Fibroblast of skin of abdomen (primary cell): ENCODE measurements around the gene ZNF32. TPM values are rescaled to one million over a fixed set of nuclear protein-coding genes. Genes with fewer than 3 reads are reported as not detected.

Experiments
- DNase-seq: peaks from one replicate; pipeline ENCODE4 v3.0.0-alpha.2; 2013
- polyA plus RNA-seq, 2 experiments: library from polyadenylated mRNA; unstranded; fragments of 120-200 nt; gene quantifications; one replicate each; pipeline ENCODE4 v1.2.1, GENCODE V29; 2013; ENCODE audit not compliant: insufficient read length in 2 of 2

ZNF32 gene, protein sequence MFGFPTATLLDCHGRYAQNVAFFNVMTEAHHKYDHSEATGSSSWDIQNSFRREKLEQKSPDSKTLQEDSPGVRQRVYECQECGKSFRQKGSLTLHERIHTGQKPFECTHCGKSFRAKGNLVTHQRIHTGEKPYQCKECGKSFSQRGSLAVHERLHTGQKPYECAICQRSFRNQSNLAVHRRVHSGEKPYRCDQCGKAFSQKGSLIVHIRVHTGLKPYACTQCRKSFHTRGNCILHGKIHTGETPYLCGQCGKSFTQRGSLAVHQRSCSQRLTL
- polyA plus RNA-seq (2013, experiment 1 of 2; ENCODE audit: insufficient read length), result 35.6 TPM
- 36.8 TPM for polyA plus RNA-seq (2013, experiment 2 of 2; ENCODE audit: insufficient read length)

DNA sequence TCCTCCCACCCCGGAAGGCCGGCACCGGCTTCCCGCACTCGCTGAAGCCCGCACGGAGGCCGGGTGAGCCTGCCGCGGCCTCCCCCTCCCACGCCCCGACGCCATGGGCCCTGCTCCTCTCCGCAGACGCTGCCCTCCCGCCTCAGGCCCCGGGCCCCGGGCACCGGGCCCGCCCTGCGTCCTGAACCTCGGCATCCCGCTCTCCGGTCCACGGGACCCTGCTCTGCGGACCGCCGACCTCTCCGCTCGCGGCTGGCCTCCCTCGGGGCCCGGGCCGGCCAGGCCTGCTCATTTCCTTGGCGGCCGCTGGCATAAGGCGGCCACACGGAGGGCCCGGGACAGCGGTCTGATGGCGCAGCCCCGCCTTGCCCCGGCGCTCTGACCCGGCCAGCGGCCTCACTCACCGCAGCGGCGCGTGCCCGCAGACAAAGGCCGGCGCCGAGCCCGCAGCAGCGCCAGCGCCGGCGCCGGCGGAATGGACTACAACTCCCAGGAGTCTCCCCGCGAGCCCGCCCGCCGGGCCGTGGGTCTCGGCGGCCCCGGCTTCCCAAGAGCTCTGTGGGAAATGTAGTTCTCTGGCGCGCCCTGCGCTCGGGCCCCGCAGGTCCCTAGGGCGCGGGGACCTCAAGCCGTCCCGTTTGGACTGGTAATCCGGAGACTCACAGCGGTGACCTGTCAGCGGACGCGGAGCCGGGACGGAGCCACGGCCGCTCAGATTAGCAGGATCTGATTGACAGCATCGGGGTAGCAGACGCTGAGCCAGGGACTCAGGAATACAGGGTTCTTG, at the start of gene ZNF32:
TSS of gene ZNF32 (minus strand) at position 484 of the 787 bp plus-strand sequence. CDS start 2,748 bp downstream, outside the sequence.
- DNase-seq, result peak; percentile 87

DNA sequence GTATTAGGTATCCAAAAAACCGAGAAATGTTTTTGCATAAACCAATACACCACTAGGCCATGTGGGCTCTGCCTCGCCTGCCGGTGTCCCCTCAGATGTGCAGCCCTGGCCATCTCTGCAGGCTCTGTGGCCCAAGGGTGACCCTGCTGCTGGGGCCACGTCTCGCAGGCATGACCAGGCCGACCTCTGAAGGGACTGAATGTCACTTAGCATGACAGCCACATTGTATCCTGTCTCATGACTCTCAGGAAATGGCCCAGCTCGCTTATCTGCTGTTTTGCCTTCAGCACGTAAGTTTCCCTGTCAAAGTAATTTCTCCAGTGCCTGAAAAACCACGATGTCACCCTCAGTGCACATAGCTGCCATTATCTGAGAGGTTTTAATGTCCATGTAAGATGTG, 49.5 kb upstream of the ZNF32 start:
- DNase-seq, result no peak

DNA sequence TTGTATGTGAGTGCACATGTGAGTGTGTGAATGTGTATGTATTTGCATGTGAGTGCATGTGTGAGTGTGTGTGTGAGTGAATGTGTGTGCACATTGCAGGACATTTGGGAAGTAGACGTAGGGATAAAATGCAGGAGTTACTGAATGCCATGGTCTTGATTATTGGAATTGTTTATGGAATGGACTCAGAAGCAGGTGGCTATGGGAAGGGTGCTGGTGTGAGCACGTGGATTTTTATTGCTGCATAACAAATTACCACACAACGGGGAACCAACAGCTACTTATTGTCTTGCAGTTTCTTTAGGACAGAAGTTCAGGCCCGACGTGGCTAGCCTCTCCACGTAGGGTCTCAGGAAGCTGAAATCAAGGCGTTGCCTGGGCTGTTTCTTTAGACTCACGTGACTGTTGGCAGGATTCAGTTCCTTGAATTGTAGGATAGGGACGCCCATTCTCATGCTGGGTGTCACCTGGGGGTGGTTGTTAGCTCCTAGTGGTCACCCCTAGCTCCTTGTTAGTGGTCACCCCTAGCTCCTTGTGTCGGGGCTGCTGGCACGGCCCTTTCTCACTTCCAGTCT, 48.3 kb upstream of the ZNF32 start:
- DNase-seq, result no peak

DNA sequence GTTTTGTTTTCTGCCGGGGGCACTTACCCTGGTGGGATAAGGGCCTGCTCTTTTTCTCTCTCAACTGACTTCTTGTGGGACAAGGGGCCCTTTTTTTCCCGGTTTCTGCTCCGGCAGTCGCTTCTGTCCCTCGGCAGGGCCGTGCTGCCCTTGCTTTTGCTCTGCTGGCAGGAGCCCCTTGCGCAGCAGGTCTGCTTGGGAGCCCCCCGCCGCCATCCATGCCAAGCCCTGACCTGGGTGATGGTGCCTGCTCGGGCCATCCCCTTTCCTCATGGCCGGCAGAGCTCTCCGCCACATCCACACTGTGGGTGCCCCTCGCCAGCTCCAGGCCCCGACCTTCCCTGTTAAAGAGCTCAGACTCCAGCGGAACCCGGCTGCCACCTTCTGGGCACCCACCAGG, 47.0 kb upstream of the ZNF32 start:
- no peak for DNase-seq

DNA sequence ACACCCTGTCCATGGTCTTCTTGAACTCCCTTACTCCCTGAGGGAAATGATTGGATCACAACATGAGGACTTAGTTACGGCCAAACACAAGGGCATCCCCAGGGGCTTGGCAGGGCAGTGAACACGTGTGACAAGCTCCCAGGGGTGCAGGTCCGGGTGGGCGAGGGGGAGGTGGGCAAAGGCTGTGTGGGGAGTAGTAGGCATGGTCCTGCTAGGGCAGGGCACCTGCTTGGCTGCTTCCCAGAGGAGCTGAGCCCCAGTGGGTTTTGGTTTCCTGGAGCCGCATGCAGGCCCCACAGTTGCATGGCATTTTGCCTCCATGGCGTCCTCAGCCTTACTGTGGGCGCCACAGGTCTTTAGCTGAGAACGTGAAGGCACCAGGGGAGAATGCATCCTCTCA, 46.6 kb upstream of the ZNF32 start:
- no peak for DNase-seq

DNA sequence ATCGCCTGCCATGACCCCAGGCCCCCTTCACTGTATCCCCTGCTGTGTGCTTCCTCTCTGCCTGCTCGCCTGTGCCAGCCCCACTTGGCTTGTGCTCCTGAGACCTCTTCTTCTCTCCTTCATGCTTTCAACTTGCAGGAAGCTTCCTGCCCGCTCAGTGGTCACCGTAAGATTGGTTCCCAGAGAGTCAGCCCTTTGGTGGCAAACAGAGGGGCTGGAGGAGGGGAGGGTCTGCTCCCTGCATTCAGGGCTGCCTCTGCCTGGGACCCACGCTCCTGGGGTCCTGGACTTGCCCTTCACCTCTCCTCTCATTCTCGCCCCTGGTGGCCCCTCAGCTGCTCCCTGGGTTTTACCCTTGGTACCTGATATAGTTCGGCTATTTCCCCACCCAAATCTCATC, 45.8 kb upstream of the ZNF32 start:
- no peak for DNase-seq

DNA sequence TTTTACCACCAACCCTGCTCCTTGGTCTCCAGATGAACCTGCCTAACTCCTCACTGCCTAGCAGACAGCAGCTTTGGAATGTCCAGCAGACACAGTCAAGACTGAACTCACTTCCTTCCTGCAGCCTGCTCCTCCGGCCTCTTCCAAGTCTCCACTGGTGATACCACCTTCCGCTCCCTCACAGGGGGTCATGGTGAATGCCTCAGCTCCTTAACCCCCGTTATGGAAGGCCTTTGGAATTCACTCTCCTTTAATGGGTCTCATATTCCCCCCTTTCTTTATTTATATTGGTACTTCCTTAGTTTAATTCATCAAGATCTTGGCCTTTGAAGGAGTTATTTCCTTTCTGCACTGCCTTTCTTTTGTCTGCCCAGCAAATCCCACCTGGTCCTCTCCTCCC, 44.9 kb upstream of the ZNF32 start:
- DNase-seq, result peak; percentile 77

DNA sequence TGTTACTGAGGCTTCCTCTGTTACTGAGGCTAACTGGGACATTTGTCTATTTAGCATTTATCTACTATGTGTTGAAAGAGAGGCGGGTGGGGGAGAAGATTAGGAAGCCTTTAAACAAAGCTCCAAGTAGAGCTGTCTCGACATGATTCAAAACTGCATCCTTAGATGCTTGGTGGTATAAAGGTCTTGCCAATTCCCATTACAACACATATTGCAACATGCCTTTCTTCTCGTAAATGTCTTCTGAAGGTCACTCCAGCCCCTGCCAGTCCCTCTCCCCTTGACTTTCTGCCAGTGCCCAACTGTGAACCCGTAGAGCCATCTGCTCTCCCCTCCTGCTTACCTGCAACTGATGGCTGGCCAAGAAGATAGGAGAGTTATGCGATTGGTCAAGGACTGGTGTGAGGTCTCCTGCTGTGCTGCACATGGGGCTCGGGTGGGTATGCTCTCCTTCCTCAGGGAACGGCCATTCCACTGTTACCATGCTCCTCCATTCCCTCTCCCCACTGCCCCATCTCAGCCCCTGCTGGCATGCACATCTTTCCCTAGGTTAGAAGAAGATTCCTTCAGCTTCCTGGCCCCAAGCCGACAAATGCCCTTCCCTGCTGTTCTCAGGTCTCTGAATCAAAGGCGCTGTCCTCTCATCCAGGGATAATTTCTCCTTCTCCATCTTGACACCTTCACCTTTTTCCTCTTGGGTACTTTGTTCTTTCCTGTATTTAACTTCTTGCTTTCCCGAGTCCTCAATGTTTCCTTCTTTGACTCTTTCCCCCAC, 43.6 kb upstream of the ZNF32 start:
- DNase-seq, result peak; percentile 77

DNA sequence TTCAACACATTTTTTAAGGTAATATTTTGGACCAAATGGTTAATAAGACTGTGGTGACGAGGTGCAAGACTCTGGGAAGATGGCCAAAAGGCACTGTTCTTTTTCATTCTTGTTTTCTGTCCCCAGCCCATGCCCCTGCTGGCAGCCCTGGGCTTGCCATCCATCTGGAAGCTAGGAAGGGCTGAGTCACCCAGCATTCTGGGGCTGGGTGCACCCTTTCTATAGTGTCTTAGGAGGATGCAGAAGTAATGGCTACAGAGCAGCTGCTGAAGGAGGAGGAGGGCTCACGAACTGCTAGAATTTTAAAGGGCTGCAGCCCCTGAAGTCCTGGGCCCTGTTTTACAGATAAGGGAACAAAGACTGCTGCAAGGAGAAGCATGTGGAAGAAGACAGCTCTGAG, 42.8 kb upstream of the ZNF32 start:
- peak; percentile 58 for DNase-seq

DNA sequence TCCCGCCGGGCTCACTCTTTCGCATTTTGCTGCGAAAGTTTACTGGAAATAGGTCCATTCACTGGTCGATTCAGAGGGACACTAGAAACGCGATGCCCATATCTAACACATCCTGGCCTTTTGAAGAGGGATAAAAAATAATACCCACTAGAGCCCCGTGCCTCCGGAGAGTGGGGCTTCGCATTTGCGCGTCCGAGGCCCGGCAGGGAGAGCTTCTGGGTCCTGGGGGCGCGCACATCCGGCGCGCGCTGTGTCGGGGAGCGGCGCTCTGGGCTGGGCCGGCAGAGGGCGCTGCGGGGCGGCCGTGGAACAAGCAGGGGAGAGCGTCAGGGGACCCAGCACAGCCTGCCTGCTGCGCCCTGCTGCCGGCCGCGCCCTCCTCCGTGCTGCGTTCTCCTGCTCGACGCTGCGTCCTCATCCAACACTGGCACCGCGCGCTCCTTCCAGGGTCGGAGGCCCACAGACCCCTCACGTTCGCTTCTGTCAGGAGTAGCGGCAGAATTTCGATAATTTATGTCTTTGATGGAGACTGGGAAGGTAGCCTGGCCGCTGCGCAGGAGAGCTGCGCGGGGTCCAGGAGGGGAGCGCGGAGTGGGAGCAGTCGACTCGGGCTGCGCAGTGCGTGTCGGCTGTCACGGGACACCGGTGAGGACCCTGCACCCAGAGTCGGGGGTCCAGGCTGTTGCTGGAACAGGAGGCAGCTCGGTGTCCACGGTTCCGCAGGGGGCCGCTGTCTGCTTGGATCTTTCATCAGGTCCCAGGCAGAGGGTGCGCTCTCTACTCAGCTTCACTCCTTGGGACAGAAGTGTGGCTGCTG, 41.5 kb upstream of the ZNF32 start:
- peak; percentile 83 for DNase-seq

DNA sequence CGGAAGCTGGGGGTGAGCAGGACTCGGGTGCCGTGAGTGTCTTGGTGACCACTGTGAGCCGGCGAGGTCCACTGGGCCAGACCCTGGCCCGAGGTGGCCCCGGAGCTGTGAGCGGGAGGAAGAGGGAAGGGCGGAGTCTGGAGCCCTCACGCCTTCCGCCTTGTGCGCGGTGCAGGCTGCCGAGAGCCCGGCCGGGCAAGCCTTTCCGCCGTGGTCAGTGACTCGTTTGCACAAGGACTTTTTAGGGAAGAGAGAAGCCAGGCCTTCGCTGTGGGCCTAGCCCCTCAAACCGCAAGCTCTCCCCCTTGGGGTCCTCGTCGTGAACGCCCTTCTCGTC, 40.9 kb upstream of the ZNF32 start:
- peak; percentile 58 for DNase-seq

DNA sequence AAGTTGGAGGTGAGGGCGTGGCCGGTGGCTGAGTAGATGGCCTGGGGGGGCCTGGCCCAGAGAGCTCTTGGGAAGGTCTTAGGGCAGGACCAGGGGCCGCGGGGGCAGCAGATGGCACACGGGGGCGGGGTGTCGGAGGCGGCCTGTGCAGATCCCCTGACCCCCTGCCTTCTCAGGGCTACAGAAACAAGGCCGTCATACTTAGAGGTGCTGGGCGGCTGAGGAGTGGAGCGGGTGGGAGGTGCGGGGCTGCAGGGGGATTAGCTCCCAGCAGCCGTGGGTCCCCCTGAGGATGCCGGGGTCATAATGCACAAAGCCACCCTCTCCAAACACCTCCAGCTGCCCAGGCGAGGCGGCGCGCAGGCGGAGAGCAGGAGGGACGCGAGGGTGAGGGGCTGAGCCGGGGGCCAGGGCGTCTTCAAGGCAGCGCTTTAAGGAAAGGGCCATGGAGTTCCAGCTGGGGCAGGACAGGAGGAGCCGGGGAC, 40.4 kb upstream of the ZNF32 start:
- DNase-seq, result no peak

DNA sequence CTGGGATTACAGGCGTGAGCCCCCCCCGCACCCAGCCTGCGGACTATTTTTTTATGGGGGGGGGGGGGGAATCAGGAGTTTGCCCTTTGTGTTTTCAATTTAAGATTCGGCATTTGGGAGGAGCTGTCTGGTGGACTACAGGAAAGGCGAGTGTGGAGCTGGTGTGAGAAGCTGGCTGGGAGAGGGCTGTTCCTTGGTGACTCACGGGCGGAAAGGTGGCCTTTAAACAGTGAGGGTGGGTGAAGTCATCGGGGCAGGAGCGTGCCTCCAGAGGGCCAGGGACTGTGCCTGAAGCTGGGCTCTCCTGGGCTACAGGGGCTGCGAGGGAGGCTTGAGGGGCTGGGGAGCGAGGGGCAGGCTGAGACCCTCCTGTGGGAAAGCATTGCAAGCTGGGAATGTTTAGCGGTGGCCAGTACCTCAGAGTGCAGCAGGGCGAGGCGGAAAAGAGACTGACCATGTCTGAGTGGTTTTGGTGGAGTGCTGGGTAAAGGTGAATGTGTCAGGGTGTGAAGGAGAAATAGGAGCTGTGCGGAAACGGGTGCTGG, 39.7 kb upstream of the ZNF32 start:
- DNase-seq, result no peak

DNA sequence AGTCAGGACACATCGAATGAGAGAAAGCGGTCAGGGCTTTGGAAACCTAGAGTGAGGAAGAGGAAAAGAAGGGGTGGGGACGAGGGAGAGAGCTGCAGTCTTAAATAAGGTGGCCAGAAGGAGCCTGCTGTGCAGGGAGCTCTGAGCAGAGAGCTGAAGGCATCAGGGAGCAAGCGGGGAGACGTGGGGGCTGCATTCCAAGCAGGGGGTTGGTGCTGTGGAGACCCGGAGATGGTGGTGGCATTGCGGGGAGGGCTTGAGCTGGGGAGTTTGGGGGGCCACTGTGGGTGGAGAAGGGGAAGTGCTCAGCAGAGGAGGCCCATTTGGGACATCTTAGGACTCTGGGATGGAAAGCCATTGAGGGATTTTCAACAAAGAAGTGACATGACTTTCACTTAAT, 38.7 kb upstream of the ZNF32 start:
- no peak for DNase-seq

DNA sequence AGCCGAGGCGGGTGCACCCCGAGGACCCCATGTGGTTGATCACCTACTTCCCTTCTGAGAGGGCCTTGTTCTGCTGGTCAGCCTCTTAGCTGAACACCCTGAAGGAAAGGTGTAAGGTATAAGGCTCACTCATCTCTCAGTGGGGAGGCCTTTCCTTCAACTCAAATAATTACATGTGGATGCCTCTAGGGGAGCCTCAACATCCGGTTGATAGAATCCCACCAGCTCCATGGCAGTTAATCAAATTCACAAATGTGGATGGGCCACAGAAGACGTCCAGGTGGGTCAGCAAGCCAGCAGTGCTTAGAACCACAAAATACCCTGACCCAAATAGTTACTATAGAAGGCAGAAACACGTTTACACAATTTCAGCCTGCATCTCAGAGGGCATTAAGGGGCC, 37.7 kb upstream of the ZNF32 start:
- no peak for DNase-seq

DNA sequence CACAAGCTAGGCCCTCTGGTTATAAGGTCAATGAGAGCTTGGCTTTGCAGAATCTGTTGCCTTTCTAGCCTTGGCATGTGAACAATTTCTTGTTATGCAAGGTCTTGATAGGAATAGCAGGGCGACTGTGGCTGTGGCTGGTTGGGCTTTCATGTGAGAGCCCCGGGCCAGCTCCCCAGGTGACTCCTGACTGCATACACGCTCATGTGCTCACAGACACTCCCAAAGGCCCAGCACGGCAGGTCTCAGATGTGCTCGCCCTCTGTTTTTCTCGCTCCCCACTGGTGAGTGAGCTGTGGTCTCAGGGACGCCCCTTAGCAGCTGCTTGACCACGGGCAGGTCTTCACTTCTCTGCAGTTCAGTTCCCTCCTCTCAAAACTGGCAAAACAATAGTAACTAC, 37.1 kb upstream of the ZNF32 start:
- no peak for DNase-seq

DNA sequence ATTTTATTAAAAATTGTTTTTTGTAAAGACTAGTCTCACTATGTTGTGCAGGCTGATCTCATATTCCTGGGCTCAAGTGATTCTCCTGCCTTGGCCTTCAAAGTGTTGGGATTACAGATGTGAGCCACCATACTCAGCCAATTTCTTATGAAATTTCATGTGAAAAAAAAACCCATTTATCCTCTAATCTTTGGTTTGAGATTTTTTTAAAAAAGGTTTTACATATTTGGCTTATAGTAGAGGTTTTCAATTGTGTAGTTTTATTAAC, 35.5 kb upstream of the ZNF32 start:
- no peak for DNase-seq

DNA sequence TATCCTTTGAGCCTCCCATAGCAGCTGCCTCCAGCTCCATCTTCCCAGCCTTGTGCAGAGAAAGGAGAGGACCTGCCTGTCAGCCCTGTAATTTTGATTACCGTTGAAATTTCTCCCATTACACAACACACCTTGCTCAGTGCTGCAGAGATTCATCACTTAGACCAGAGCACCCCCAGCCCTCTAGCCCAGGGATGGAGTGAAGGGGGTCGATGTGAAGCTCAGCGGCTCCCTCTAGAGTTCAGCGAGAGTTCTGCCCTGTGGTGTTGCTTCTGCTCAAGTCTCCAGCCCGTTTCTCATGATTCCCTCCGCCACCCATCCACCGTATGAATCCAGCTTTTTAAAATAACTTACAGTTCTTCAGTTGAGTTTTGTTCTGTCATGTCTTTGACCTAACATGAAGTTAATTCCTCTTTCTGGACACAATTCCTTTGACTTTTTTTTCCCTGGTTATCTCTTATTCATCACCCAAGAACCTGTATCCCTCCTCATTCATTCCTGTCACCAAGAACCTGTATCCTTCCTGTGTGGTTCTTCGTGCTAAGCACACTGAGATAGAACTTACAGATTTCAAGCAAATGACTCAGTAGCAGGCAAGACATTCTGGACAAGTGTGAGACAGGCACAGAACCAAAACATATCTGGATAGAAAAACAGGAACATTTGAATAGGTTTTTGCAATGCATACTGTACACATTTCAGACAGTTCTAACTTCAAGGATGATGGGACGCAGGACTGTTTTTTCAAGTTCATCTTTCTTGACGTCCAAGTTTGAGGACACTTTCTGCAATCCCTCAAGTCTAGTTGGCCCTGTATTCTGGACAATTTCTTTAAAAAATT, 35.0 kb upstream of the ZNF32 start:
- peak; percentile 36 for DNase-seq

DNA sequence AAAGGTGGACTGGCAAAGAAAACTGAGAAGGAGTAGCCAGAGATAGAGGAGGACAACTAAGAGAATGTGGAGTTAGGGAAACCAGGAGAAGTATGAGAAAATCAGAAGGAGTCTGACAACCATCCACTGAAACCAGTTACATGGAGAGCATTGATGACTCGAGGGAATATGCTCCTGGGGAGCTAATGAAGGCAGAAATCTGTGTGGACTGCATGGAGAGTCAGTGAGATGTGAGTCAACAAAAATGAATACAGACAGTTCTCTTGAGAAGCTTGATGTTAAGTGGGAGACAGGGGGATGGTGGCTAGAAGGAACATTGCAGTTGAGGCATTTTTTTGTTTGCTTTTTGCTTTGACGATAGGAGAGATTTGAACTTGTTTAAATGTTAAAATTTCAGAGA, 34.3 kb upstream of the ZNF32 start:
- peak; percentile 74 for DNase-seq

DNA sequence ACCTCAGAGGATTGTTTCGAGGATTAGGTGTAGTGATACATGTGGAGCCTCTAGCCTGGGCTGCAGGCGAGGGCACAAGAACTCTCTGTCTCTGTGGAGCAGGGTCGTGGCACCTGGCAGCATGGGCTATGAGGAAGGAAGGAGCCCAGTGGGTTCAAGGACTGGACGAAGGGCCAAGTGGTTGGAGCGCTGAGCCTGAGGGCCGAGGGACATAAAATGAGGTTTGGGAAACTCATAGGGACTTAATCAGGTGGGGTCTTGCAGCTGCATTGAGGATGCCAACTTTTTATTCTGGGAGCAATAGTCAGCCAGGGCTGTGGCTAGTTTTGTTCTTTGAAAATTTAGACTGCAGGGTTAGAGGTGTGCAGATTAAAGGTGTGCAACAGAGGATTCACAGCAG, 33.0 kb upstream of the ZNF32 start:
- DNase-seq, result no peak

DNA sequence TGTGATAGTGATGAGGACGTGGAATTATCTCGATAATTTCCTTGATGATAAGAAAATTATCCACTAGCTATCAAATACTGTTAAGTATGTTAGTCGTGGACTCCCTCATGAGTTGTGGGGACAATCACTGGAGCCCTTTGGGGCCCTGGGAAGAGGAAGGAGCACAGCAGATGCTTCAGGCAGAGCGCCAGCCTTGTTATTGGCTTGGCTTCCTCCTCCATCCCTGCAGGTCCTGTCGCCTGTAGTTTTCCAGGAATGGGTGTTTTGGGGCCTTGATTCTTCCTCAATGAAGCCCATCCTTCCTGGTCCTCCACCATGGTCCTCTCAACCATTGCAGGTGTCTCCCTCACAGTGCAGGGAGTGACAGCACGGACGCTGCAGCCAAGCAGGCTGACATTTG, 32.5 kb upstream of the ZNF32 start:
- DNase-seq, result no peak
